NCI-H524 treated with DMSO at 0.1 percent for 48 hours (cell line): ENCODE results near the gene TMEM30B.
A peak's percentile ranks its signal among the peaks of the same experiment; 100 is the strongest.
"Not testable (repeated sequence)": the region's sequence is repeated elsewhere in the genome, so short reads cannot be mapped to it uniquely, and the experiment has no call there.

Source experiments
- DNase-seq: peaks from one replicate; lab custom pipeline; 2025; lab: John Stamatoyannopoulos, UW

Gene TMEM30B

GRCh38 chr14:61281186-61281947, at the start of gene TMEM30B:
Gene TMEM30B, minus strand, starts transcription at chr14:61281338. Its CDS starts 191 bp downstream, at chr14:61281147.
- no peak for DNase-seq

- DNase-seq, result no peak
Observed at GRCh38 chr14:61330511-61330910, 49.4 kb upstream of the TMEM30B start.

- DNase-seq, result no peak
Observed at GRCh38 chr14:61329478-61330051, 48.4 kb upstream of the TMEM30B start.

GRCh38 chr14:61328626-61329262, 47.6 kb upstream of the TMEM30B start:
- DNase-seq, result no peak

- DNase-seq, result no peak
Observed at GRCh38 chr14:61326847-61327246, 45.7 kb upstream of the TMEM30B start.

GRCh38 chr14:61326146-61326545, 45.0 kb upstream of the TMEM30B start:
- no peak for DNase-seq

- DNase-seq, result no peak
Observed at GRCh38 chr14:61325166-61325565, 44.0 kb upstream of the TMEM30B start.

GRCh38 chr14:61323970-61324369, 42.8 kb upstream of the TMEM30B start:
- no peak for DNase-seq

- no peak for DNase-seq
Observed at GRCh38 chr14:61322799-61323290, 41.7 kb upstream of the TMEM30B start.

GRCh38 chr14:61322011-61322798, 41.1 kb upstream of the TMEM30B start:
- DNase-seq, result no peak

- peak; percentile 23 for DNase-seq
Observed at GRCh38 chr14:61321385-61322010, 40.4 kb upstream of the TMEM30B start, which contains the start of gene PRKCH. Gene PRKCH, plus strand, starts transcription at chr14:61321579. Its CDS starts 523 bp downstream, at chr14:61322102.

- no peak for DNase-seq
Observed at GRCh38 chr14:61320806-61321384, 39.8 kb upstream of the TMEM30B start.

- not testable (repeated sequence) for DNase-seq
Observed at GRCh38 chr14:61320170-61320569, 39.0 kb upstream of the TMEM30B start.

GRCh38 chr14:61319706-61320105, 38.6 kb upstream of the TMEM30B start:
- no peak for DNase-seq

GRCh38 chr14:61319086-61319485, 37.9 kb upstream of the TMEM30B start:
- no peak for DNase-seq

GRCh38 chr14:61315313-61315712, 34.2 kb upstream of the TMEM30B start:
- DNase-seq, result no peak

- DNase-seq, result not testable (repeated sequence)
Observed at GRCh38 chr14:61308701-61309100, 27.6 kb upstream of the TMEM30B start.

GRCh38 chr14:61308198-61308597, 27.1 kb upstream of the TMEM30B start:
- no peak for DNase-seq

GRCh38 chr14:61304688-61305087, 23.6 kb upstream of the TMEM30B start:
- DNase-seq, result no peak

GRCh38 chr14:61300754-61301153, 19.6 kb upstream of the TMEM30B start:
- DNase-seq, result no peak

GRCh38 chr14:61300209-61300608, 19.1 kb upstream of the TMEM30B start:
- DNase-seq, result no peak
